Endothelial cell of hepatic sinusoid (primary cell): ENCODE measurements around the gene EDIL3.
"Not testable (repeated sequence)": the region's sequence is repeated elsewhere in the genome, so short reads cannot be mapped to it uniquely, and the experiment has no call there.

ENCODE experiments used
- in situ Hi-C: cut with HindIII; loops from 2 replicates; pipeline ENCODE4 v1.10.0; 2017; ENCODE audit warnings: low sequenced_read_pairs

EDIL3 gene

DNA sequence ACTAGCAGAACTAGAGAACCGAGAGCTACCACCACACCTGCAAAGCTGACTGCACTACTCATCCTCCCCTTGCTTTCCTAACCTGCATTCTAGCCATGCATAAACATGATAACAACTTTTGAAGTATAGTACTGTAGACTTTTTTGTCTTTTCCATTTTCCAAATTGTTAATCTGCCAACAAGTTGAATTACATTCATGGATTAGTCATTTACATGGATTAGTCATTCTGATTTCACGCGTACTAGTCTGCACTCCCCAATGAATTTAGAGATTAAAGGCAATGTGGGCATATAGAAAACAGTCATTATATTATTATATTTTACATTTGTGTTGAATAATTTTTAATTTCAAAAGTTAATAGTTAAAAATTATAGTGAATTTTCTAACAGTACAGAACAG, 81.4 kb downstream of the EDIL3 start:
- in situ Hi-C loops: no loop called here

DNA sequence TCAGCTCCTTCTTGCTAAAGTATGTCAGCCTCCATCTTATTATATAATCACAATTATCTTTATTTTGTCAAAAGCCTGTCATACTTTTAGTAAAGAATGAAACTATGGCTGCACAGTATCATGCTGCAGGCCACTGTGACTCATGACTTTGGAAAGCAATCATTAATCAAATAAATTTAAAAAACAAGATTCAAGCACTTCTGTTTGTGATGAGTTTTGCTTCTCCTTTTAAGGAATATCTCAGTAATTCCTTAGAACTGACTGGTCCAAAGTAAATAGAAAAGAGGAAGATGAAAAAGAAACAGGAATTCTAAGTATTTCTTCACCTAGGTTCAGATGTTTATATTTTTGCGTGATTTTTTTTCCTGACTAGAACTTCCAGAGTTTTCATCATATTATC, 83.1 kb downstream of the EDIL3 start:
- in situ Hi-C loops: no loop called here

DNA sequence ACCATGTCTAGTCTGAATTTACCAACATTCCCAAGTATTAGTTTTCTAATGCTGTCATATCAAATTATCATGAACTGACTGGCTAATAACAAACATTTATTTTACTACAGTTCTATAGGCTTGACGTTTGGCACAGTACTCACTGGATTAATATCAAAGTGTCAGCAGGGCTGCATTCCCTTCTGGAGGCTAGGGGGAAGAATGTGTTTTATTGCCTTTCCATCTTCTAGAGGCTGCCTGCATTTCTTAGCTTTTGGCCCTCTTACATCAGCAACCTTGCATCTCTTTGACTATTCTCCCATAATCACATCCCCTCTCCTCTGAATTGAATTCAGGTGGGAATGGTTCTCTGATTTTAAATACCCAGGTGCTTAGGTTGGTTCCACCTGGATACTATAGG, 84.7 kb downstream of the EDIL3 start:
- in situ Hi-C loops: no loop called here

GRCh38 chr5:84298628-84299027, 86.1 kb downstream of the EDIL3 start:
- in situ Hi-C loops: no loop called here

DNA sequence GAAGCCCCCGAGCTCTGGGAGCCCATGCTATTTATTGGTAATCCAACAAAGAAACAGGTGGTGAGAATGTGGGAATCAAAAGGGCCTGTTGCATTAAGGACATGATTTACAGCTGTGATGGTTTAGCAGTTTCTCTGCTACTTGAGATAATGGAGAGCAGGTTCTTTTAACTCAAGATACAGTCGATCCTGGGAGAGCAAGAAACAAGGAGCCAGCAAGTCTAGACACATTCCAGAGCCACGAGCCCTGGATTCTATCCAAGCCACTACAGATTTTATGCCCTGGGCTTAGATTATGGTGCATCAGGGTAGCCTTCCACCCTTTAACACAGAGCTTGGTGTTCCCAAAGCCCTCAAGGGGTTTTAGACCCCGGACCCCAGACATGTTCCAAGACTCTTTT, 87.0 kb downstream of the EDIL3 start:
- in situ Hi-C loops: not testable (repeated sequence)

DNA sequence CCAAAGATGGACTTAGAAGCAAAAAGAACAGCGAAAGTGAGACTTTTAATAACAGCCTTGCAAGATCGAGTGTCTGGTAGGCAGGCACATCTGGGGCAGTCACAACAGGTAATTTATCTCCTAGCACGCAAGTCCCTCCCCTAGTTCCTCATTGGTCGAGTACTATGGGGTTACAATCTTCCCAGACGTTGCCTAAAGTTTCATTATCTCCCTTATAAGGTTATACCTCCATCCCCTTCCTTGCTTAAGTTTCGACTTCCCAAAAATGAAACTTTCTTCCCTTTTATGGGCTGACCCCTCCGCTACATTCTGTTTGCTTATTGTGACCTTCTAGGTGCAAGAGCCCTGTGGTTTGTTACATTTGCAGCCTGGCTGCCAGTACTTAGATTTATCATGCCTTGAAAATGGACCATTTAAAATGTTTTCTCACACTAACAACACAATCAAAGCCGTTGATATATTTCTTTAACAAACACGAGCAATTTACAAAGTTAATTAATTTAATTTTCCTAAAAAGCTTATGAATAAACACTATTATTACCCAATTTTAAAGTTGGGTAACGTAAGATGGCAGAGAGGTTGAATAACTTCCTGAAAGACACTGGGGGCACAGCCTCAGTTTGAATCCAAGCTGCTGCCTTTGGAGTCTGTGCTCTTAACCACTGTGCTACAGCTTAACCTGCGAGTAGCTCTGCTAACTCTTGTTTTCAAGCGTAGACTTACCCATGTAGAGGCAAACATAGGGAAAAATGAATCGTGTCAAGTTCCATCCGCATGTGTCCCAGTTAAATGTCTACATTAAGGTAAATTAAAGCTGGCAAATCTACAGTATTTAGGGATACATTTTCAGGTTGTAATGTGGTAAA, 91.7 kb downstream of the EDIL3 start:
- in situ Hi-C loops: no loop called here

GRCh38 chr5:84292000-84292642, 92.6 kb downstream of the EDIL3 start:
- in situ Hi-C loops: no loop called here

- in situ Hi-C loops: no loop called here
Observed at GRCh38 chr5:84290673-84291072, 94.0 kb downstream of the EDIL3 start.

GRCh38 chr5:84290161-84290560, 94.5 kb downstream of the EDIL3 start:
- in situ Hi-C loops: no loop called here

DNA sequence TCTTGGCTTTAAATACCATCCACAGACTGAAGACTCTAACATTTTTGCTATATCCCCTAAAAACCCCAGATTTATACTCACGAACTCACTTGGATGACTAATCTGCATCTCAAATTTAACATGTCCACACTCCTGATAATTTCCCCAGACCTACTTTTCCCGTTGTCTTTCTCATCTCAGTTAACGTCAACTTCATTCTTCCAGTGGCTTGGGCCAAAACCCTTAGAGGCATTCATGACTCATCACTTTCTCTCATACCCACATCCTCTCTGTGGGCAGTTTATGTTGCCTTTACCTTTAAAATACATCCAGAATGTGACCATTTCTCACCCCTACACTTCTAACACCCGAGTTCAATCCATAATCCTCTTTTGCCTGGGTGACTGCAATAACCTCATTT, 96.7 kb downstream of the EDIL3 start:
- in situ Hi-C loops: loop anchor here (5.0 kb wide), 1 partner anchor 89 kb away; no protein-coding TSS in a partner anchor

DNA sequence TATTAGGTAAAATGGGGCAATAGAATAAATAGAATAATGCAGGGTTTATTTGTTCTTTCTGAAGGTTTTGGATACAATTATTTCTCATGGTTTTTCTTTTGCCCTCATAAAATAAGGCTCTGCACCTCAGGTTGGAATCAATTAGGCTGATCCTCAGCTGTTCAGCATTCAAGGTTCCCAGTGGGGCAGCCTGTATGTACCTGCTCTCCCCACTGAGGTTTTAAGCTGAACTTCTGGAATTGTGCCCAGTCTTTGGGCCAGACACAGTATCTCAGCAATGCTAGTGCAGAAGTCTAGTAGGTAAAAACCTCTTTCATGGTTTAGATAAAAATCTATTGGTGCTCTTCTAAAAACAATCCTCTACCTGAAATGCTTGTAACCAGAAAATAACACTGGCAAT, 98.0 kb downstream of the EDIL3 start:
- in situ Hi-C loops: loop anchor here (5.0 kb wide), 1 partner anchor 91 kb away; no protein-coding TSS in a partner anchor

DNA sequence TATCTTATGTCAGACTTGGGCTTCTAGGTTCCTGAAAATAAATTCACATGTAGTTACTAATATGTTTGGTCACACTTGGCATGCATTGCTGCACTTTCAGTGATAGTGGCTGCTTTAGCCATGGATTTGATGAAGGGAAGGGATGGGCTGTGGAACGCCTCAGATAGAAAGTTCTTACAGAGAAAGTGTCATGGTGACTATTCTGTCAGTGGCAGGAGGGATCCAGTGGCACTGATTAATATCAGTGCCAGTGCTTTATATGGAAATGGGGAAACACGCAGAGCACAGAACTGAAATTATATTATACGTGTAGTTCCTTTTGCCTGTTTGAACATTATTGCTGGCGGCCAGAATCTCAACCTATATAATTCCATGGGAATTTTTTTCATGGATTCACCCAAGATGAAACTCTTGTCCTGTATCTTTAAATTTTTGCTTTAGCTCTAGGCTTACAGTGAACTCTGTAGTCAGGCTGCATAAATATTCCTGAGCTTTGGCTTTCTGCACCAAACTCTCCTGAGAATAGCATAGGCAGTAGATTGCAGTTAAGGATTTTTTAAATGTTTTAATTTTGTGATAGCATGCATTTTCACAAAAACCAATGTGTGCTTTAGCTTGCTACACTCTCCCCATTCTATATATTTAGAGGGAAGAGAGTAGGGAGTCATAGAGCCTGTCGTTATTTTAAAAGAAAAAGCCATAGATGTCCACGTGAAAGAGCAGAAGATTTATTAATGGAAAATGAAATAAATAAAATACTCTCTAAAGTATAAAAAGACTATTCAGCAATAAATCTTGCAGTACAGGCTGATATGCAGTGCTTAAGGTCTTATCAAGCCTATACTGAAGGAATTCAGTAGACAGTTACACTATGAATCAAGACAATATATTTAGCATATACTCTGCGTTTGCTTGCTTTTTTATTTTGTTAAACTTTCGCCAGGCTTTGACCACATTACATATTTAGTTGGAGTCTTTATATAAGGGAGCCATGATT, 98.7 kb downstream of the EDIL3 start:
- in situ Hi-C loops: loop anchor here (5.0 kb wide), 1 partner anchor 91 kb away; no protein-coding TSS in a partner anchor

DNA sequence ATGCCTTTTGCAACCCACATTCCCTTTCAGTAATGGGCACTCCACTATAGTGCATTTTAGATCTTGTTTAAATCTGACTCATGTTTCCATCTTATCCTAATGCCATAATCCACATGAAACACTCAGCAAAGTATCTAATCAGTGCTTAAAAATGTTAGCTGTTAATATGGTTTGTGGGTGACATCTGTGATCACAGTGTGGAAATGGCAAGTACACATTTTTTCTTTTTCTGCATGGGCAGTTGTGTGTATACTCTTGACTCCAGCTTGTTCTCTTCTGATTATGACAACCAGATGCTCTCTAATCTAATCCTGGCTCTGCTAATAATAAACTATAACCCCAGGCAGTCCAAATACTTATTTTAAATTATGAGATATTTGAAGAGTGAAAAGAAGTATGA, 103.3 kb downstream of the EDIL3 start:
- in situ Hi-C loops: no loop called here

DNA sequence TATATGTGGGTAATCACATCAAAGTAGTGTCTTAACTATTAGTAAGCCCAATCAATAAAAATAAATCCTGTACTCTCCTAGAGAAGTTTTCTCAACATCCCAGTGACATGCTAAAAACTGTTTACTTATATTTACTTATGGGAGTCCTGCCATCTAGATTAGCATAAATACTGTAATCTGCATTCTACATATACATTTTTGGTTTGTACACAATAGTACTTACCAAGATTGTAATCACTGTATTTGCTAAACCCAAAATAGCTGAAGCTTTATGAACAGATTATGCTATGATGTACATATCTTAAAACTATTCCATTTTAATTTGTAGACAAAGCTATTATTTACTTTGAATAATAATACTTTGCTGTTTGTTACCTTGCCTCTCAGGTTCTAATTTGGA, 105.4 kb downstream of the EDIL3 start:
- in situ Hi-C loops: no loop called here

GRCh38 chr5:84275609-84276008, 109.1 kb downstream of the EDIL3 start:
- in situ Hi-C loops: no loop called here

DNA sequence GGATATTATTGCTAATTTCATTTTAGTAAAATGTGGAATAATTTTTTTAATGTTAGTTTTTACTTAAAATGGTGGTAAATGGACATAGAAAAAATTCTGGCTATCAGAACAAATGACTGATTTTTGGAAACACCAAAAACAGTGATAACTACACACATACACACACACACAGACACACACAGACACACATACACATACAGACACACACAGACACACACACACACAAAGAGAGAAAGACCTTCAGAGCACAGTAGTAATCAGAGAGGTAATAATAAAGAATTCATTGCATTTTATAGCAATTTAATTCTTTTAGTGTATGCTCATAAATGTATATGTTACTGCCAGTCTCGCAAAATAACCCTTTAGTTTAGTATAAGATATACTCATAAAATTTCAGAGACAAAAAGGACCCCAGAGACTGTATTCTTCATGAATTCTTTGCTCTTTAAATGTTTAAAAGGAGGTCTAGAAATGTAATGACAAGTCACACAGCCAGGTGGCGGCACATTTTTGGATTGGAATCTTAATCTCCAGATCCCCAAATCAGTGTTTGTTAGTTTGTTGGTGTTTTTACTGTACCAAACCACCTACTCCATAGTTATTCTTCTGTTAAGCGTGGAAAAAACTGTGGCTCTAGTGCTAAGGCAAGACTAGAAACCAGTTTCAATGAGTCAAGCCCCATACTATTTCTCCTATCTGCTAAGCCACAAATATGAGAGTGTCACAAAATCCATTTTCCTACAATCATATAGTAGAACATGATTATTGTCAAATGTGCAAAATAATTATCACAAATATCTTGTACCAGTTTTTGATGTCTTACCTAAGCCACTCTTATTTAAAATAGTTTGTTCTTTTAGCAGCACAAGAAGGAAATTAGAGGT, 109.9 kb downstream of the EDIL3 start:
- in situ Hi-C loops: no loop called here

- in situ Hi-C loops: no loop called here
Observed at GRCh38 chr5:84273517-84273883, 111.2 kb downstream of the EDIL3 start.

GRCh38 chr5:84272771-84273516, 111.7 kb downstream of the EDIL3 start:
- in situ Hi-C loops: no loop called here

DNA sequence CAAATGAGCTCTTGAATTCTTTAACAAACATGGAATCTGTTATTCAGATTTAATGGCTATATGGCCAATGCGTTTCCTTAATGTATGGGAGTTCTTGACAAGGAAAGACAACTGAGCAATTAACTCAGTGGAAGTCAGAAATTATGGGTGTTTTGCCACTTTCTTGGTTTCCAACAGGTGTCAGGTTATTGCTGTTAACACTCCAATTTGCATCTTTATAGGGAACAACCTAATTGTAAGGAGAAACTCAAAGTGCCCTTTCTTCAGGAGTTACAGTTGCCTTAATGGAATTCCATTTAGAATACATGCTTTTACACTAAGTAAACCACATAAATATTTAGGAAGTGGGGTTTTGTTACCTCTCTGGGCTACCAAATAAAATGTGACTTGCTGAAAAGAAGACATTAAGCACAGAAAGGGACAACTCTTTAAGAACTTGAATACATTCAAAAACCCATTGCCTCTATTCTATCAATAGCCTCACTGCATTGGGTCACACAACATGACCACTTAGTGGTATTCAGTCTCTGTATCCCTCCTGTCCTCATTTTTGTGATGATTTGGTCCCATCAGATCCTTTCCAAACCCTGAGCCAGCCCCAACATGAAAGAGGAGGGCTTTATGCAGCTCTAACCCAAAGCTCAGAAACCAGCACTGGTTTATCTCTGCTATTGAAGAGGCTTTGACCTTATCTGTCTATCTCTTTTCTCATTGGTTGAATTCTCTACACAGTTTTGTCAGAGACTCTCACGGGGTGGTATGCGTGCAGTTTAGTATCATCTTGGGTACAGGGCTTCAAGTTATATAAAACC, 118.7 kb downstream of the EDIL3 start:
- in situ Hi-C loops: no loop called here
